Tibial nerve (tissue), 4 donors: ENCODE measurements around the gene GPC5.

Source experiments
- CTCF ChIP-seq, 5 experiments: fragments of 200-600 bp in 3 of 5; fragments of 450-650 bp in 2 of 5; sonication (generic) in 3 of 5; IDR thresholded peaks; one replicate each; pipeline ENCODE4 v1.5.1; 2016 to 2019; ENCODE audit warnings: antibody characterized with exemption in 5 of 5, mild to moderate bottlenecking in 3 of 5, moderate library complexity in 2 of 5
- EP300 ChIP-seq, 2 donors: sonication (generic); formaldehyde crosslinking; IDR thresholded peaks; one replicate each; pipeline ENCODE4 v1.6.1; 2017; ENCODE audit warnings: antibody characterized with exemption in 2 of 2, mild to moderate bottlenecking in 1 of 2
- POLR2A ChIP-seq, 2 donors: fragments of 450-650 bp; IDR thresholded peaks; one replicate each; pipeline ENCODE4 v1.6.1; 2017; ENCODE audit warnings: antibody characterized with exemption in 2 of 2, mild to moderate bottlenecking in 2 of 2, moderate library complexity in 2 of 2

- TF ChIP-seq CTCF (IDR thresholded peaks at IDR 0.05) (no peak), POLR2A (IDR thresholded peaks at IDR 0.05) (no peak), EP300 (IDR thresholded peaks at IDR 0.05) (no peak)
Measured at GRCh38 chr13:91355099-91355825, 43.2 kb upstream of the GPC5 start.
